ENCODE results near the gene SLC22A24.
"Not testable (repeated sequence)": the region's sequence is repeated elsewhere in the genome, so short reads cannot be mapped to it uniquely, and the experiment has no call there.

SLC22A24 gene, protein sequence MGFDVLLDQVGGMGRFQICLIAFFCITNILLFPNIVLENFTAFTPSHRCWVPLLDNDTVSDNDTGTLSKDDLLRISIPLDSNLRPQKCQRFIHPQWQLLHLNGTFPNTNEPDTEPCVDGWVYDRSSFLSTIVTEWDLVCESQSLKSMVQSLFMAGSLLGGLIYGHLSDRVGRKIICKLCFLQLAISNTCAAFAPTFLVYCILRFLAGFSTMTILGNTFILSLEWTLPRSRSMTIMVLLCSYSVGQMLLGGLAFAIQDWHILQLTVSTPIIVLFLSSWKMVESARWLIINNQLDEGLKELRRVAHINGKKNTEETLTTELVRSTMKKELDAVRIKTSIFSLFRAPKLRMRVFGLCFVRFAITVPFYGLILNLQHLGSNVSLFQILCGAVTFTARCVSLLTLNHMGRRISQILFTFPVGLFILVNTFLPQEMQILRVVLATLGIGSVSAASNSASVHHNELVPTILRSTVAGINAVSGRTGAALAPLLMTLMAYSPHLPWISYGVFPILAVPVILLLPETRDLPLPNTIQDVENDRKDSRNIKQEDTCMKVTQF

DNA sequence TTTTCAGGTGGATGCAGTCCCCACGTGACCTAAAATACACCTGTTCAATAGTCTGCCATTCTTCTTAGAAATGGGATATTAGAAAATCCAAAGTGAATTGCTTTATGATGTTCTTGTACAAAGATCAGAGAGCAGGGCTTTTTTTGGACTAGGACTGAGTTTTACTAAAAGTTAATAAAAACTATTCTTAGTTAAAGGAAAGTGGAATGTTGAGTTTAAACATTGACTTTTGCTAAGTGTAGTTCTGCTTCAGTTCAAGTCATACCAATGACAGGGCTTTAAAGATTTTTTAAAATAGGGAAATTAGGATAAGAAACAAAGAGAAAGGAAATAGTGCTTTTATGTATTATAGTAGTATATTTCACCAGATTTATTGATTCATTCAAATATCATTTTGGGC is at the start of gene SLC22A24:
SLC22A24 (minus strand) TSS at position 101 of the 400 bp plus-strand sequence. CDS start 442 bp downstream, outside the sequence.
- no peak for DNase-seq (ENCODE audit: low read depth)

DNA sequence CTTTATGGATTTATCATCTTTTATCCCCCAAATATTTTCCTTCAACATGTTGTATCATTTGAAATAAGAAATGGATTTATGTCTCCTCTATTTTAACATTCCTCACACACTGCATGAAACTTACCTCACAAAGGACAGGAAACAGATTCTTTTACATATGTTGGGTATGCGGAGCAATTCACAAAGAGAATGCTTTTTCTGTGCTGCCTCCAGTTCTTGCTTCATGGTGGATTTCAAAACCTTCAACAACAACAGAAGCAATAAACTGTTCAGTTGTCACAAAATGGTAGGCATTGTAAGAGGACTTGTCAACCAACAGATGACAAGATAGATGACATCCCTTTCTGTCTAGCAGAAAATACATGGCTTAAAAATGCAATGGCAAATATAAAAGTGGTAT is 36.5 kb upstream of the SLC22A24 start:
- no peak for DNase-seq (ENCODE audit: low read depth)

DNA sequence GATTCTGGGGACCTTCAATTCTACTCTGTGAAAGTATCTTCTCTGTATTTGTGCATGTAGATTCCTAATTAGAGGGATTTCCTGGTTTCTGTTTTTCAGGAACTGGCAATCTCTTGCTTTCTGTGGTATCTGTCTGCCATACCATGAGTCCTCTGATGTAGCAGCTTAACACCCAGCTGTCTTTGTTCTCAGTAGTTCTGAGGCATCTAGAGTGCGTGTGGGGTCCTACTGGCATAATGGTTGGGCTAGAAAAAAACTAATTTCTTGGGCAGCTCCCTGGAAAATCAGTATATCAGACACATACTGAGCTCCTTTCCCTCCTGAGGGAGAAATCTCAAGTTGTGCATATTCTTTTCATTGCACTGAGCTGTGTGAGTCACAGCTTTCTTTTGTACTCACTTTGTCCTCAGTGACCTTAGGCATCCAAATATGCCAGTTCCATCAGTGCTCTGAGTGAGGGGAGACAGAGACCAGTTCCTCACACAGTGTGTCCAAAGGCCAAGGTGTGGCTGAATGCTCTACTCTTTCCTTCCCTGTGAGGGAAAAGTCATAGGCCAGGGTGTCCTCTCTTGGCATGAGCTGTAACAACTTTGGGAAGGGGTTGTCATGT is 35.5 kb upstream of the SLC22A24 start:
- no peak for DNase-seq (ENCODE audit: low read depth)

DNA sequence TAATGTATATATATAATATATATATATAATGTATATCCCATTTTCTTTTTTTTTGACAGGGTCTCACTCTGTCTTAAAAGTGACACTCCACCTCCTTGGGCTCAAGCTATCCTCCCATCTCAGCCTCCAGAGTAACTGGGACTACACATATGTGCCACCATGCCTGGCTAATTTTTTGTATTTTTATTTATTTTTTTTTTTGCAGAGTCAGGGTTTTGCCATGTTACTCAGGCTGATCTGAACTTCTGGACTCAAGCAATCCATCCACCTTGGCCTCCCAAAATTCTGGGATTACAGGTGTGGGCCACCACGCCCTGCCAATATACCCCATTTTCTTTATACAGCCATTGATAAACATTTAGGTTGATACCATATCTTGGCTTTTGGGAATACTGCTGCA is 33.9 kb upstream of the SLC22A24 start:
- DNase-seq (ENCODE audit: low read depth): no peak

DNA sequence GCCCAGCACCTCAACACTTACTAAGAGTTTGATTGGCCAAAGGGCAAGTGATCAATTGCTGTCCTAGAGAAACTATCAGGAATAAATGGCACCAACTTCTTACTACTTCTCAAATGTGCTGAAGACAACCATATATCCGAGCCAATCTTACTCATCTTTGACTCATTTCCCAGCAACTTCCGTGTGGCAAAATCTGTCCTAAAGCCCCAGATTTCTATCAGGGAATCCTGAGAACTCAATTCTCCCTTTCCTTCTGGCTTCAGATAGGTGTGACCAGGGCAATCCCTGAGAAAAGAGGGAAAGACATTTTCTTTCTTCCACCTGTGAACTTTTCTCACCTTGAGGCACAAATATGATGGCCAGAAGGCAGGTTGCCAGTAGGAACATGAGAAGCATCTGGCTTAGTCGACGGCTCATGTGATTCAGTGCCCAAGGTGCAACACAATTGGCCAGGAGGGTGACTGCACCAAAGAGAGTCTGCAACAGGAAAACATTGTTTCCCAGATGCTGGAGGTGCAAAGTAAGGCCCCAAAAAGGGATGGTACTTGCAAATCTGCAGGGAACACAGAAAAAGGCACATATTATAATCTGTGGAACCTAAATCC is 21.8 kb upstream of the SLC22A24 start:
- DNase-seq (ENCODE audit: low read depth): no peak

DNA sequence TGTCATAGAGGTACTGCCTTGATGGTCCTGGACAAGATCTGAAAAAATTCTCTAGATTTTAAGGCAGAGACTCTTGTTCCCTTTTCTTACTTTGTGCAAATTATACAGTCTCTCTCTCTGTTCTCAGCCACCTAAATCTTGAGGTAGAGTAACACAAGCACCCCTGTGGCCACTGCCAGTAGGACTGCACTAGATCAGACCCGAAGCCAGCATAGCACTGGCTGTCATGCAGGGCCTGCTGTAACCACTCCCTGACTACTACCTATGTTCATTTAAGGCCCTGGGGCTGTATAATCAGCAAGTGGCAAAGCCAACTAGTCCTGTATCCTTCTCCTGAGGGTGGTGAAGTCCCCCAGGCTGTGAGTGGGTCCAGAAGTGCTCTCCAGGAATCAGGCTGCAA is 11.8 kb upstream of the SLC22A24 start:
- DNase-seq (ENCODE audit: low read depth): no peak

DNA sequence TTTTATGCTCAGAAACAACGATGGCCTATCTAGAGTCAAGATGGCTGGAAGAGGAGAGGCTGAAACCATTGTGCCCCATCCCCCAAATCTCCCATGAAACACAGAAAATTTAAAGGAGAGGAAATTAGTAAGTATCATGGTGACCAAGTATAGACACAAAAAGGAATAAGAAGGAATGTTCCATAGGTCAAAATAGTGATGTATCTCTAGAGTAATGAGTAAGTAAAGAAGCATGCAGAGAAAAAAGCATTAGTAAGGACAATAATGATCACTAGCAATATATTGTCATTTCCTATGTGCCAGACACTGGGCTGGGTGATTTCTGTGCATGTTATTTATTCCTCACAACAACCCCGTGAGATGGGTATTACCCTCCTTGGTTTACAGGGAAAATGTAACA is 2.6 kb upstream of the SLC22A24 start:
- no peak for DNase-seq (ENCODE audit: low read depth)

DNA sequence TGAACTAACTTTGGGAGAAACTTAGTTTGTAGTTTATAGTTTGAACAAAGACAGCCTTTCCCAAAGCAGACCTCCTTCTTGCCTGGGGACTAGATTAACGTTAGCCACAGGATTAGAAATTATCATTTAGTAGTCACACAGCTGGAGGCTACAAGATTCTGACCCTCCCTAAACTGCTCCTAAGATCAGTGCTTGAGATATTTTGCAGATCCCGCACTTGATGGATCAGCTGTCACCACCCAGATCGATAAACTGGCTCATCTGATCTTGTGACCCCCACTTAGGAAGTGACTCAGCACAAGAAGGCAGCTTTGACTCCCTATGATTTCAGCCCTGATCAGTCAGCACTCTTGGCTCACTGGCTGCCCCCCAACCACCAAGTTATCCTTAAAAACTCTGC is 1.6 kb downstream of the SLC22A24 start:
- DNase-seq (ENCODE audit: low read depth): no peak

DNA sequence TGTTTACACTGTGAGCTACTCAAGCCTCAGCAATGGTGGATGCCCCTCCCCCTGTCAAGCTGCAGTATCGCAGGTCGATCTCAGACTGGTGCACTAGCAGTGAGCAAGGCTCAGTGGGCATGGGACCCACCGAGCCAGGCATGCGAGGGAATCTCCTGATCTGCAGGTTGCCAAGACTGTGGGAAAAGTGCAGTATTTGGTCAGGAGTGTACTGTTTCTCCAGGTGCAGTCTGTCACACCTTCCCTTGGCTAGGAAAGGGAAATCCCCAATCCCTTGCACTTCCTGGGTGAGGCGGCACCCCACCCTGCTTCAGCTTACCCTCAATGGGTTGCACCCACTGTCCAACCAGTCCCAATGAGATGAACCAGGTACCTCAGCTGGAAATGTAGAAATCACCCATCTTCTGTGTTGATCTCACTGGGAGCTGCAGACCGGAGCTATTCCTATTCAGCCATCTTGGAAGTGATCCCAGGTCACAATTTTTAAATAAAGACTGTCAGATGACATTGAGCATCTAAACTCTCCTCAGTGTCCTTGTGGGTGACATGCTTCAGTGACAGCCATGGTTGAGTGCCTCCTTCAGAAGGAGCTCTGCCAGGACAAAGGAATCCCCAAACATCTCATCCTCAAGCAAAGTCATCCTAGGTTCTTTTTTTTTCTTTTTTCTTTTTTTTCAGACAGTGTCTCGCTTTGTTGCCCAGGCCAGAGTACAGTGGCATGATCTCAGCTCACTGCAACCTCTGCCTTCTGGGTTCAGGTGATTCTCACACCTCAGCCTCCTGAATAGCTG is 10.8 kb downstream of the SLC22A24 start:
- no peak for DNase-seq (ENCODE audit: low read depth)

DNA sequence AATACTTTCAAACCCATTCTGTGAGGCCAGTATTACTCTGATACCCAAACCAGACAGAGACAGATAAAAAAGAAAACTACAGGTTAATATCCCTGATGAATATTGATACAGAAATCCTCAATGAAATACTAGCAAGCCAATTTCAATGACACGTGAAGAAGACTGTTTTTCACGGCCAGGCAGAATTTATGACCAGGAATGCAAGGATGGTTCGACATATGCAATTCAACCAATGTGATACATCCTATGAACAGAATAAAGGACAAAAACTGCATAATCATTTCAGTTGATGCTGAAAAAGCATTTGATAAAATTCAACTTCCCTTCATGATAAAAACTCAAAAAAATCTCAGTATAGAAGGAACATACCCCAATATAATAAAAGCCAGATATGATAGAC is 44.5 kb downstream of the SLC22A24 start:
- no peak for DNase-seq (ENCODE audit: low read depth)

DNA sequence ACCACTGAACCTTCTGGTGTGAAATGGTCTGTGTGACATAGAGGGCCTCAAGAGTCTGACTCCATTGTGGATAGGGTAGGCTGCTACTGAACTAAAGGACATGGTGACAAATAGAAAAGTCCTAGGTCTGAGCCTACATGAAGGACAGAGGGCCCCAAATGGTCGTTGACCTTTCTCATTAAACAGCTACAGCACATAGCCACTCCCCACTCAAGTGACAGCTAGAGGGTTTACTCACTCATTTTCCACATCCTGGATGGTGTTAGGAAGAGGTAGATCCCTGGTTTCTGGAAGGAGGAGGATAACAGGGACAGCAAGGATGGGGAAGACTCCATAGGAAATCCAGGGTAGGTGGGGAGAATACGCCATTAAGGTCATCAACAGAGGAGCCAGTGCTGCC is 63.3 kb downstream of the SLC22A24 start:
- no peak for DNase-seq (ENCODE audit: low read depth)

DNA sequence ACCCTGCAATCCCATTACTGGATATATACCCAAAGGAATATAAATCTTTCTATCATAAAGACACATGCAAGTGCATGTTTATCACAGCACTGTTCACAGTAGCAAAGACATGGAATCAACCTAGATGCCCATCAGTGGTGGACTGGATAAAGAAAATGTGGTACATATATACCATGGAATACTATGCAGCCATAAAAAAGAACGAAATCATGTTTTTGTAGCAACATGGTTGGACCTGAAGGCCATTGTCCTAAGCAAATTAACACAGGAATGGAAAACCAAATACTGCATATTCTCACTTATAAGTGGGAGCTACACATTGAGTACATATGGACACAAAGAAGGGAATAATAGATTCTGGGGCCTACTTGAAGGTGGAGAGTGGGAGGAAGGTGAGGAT is 97.8 kb downstream of the SLC22A24 start:
- not testable (repeated sequence) for DNase-seq (ENCODE audit: low read depth)

DNA sequence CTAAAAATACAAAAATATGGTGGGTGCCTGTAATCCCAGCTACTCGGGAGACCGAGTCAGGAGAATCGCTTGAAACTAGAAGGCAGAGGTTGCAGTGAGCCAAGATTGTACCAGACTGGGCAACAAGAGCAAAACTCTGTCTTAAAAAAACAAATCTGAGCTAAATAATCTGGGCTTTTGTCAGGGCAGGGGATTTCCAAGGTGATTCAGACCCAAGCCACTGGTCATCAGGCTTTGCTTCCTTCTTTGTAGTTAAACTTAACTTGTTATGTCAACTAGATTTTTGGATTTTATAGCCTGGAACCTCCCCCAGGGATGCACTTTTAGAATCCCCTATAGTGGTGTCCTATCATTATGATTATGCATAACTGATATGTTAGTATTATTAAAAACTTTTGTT is 101.4 kb downstream of the SLC22A24 start:
- no peak for DNase-seq (ENCODE audit: low read depth)

DNA sequence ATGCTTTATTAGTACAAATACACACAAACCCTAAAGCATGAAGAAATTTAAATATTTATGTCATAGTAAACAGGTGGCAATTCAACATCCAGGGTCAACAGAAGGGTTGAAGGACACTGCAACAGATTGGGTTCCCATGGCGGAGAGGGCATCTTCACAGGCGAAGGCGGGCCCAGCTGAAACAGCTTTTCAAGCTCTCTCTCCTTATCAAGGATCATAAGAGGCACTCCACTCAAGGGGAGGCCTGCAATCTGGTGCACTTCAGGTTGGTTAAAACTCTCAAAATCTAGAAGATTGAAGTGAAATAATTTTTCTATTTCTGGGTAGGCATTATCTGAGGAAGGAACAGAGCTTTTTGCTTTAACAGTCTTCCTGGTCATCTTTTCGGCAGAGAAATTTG is 111.6 kb downstream of the SLC22A24 start:
- DNase-seq (ENCODE audit: low read depth): no peak

Measured in activated T-helper 1 cell treated with Interleukin-2 at 50 U/mL for 16 hours (primary cell).